Activated B cell treated with CpG ODN at 0.5 μM for 24 hours (primary cell): ENCODE results near the gene MKI67. TPM values are rescaled to one million over a fixed set of nuclear protein-coding genes. Genes with fewer than 3 reads are reported as not detected.
"Not testable (repeated sequence)": the region's sequence is repeated elsewhere in the genome, so short reads cannot be mapped to it uniquely, and the experiment has no call there.

Source experiments
- ATAC-seq: fragments of 200-7000 bp; cut with Tn5 transposase; one replicate; pipeline ENCODE4 v1.10.0; 2021; ENCODE audit warnings: low read depth, mild to moderate bottlenecking, moderate library complexity
- CTCF ChIA-PET: fragments of 350-600 bp; sonication (Branson Sonifier 250); formaldehyde crosslinking; loops from one replicate; lab custom pipeline; 2021; ENCODE audit warnings: antibody characterized with exemption; lab: Charles Lee
- POLR2A ChIA-PET: fragments of 350-600 bp; sonication (Branson Sonifier 250); formaldehyde crosslinking; loops from one replicate; lab custom pipeline; 2021; ENCODE audit warnings: antibody characterized with exemption; lab: Charles Lee
- DNase-seq: peaks from one replicate; pipeline ENCODE4 v3.0.0; 2022
- H3K27ac Mint-ChIP-seq: one replicate; pipeline ENCODE4 v1.8.0; 2020; ENCODE audit warnings: mixed read lengths
- H3K27me3 Mint-ChIP-seq: one replicate; pipeline ENCODE4 v1.8.0; 2021; ENCODE audit warnings: mixed read lengths
- H3K36me3 Mint-ChIP-seq: one replicate; pipeline ENCODE4 v1.8.0; 2021; ENCODE audit warnings: low read depth, mixed read lengths
- H3K4me1 Mint-ChIP-seq: one replicate; pipeline ENCODE4 v1.8.0; 2021; ENCODE audit warnings: mixed read lengths
- H3K4me3 Mint-ChIP-seq: one replicate; pipeline ENCODE4 v1.8.0; 2020; ENCODE audit warnings: mild to moderate bottlenecking, mixed read lengths
- H3K9me3 Mint-ChIP-seq: one replicate; pipeline ENCODE4 v1.8.0; 2020; ENCODE audit warnings: mixed read lengths
- CTCF ChIP-seq: fragments of 200-600 bp; IDR thresholded peaks from one replicate; pipeline ENCODE4 v1.8.0; 2022; ENCODE audit warnings: antibody characterized with exemption, mild to moderate bottlenecking
- intact Hi-C: fragments of 100-400 bp; cut with micrococcal nuclease; formaldehyde crosslinking; loops from one replicate; pipeline ENCODE4 v1.15.1; 2024
- total RNA-seq: library from RNA; stranded (reverse); gene quantifications from 2 replicates; pipeline ENCODE4 v1.2.3, GENCODE V29; 2022

Gene MKI67
- total RNA-seq, 1 donor from 2014 or later = 2.2 TPM

GRCh38 chr10:128140425-128140824, 14.2 kb upstream of the MKI67 start:
- no peak for TF ChIP-seq CTCF
- ATAC-seq = no peak
- ChIA-PET CTCF (no interaction called here), POLR2A (no interaction called here)
- no peaks in the 10 kb centered on the region for H3K9me3 Mint-ChIP-seq
- peaks cover 9% of the 10 kb centered on the region for H3K4me1 Mint-ChIP-seq
- no peak overlapping the region for H3K4me3 Mint-ChIP-seq
- DNase-seq = no peak
- no peaks in the 10 kb centered on the region for H3K36me3 Mint-ChIP-seq
- intact Hi-C loops = no loop called here
- H3K27ac Mint-ChIP-seq = no peak overlapping the region
- no peaks in the 10 kb centered on the region for H3K27me3 Mint-ChIP-seq

- H3K9me3 Mint-ChIP-seq, H3K4me3 Mint-ChIP-seq, H3K27ac Mint-ChIP-seq, H3K36me3 Mint-ChIP-seq, intact Hi-C loops, CTCF ChIA-PET, DNase-seq, H3K4me1 Mint-ChIP-seq, ATAC-seq, H3K27me3 Mint-ChIP-seq, POLR2A ChIA-PET: not testable (repeated sequence)
These were observed 12.2 kb upstream of the MKI67 start for GRCh38 chr10:128138429-128138828.

GRCh38 chr10:128137877-128138276, 11.7 kb upstream of the MKI67 start:
- no peak overlapping the region for H3K4me3 Mint-ChIP-seq
- CTCF ChIA-PET = interaction anchor here (1.0 kb wide), 1 partner anchor 12 kb away, joined by 5 read pairs; no protein-coding TSS in a partner anchor
- ATAC-seq = no peak
- intact Hi-C loops = no loop called here
- peaks cover 4% of the 10 kb centered on the region for H3K4me1 Mint-ChIP-seq
- DNase-seq = no peak
- no peak overlapping the region for H3K27ac Mint-ChIP-seq
- no peak for TF ChIP-seq CTCF
- no peaks in the 10 kb centered on the region for H3K36me3 Mint-ChIP-seq
- no peaks in the 10 kb centered on the region for H3K27me3 Mint-ChIP-seq
- POLR2A ChIA-PET = no interaction called here
- H3K9me3 Mint-ChIP-seq = no peaks in the 10 kb centered on the region

- POLR2A ChIA-PET = no interaction called here
- peaks cover 2% of the 10 kb centered on the region for H3K27me3 Mint-ChIP-seq
- H3K4me1 Mint-ChIP-seq = peaks cover 14% of the 10 kb centered on the region
- CTCF ChIA-PET = no interaction called here
- intact Hi-C loops = no loop called here
- ATAC-seq = no peak
- no peak for TF ChIP-seq CTCF
- H3K9me3 Mint-ChIP-seq = no peaks in the 10 kb centered on the region
- no peaks in the 10 kb centered on the region for H3K36me3 Mint-ChIP-seq
- no peak overlapping the region for H3K4me3 Mint-ChIP-seq
- no peak overlapping the region for H3K27ac Mint-ChIP-seq
- no peak for DNase-seq
These were observed 3.8 kb upstream of the MKI67 start for GRCh38 chr10:128130051-128130450.

GRCh38 chr10:128128582-128128981, 2.4 kb upstream of the MKI67 start:
- ChIA-PET CTCF (no interaction called here), POLR2A (no interaction called here)
- ATAC-seq = no peak
- no peaks in the 10 kb centered on the region for H3K36me3 Mint-ChIP-seq
- peaks cover 13% of the 10 kb centered on the region for H3K27me3 Mint-ChIP-seq
- H3K27ac Mint-ChIP-seq = no peak overlapping the region
- DNase-seq = no peak
- no peaks in the 10 kb centered on the region for H3K9me3 Mint-ChIP-seq
- intact Hi-C loops = loop anchor here (5.0 kb wide), 2 partner anchors 276 to 1339 kb away; partner anchors contain the start of gene MGMT
- TF ChIP-seq CTCF = no peak
- H3K4me3 Mint-ChIP-seq = no peak overlapping the region
- H3K4me1 Mint-ChIP-seq = peaks cover 18% of the 10 kb centered on the region

- no peak overlapping the region for H3K27ac Mint-ChIP-seq
- H3K4me3 Mint-ChIP-seq = peak overlapping the region; percentile 86
These were observed 743 bp downstream of the MKI67 start for GRCh38 chr10:128125416-128125943.

More at GRCh38 chr10:128125416-128125943, 743 bp downstream of the MKI67 start:
- H3K9me3 Mint-ChIP-seq = no peaks in the 10 kb centered on the region
- ATAC-seq (no peak), DNase-seq (no peak)
- H3K27me3 Mint-ChIP-seq = peaks cover 22% of the 10 kb centered on the region
- CTCF ChIA-PET = interaction anchor here (1.3 to 1.7 kb wide), 2 partner anchors 56 to 86 kb away, joined by 5 to 6 read pairs; no protein-coding TSS in a partner anchor
- intact Hi-C loops = loop anchor here (5.0 kb wide), 2 partner anchors 273 to 1342 kb away; partner anchors contain the start of gene MGMT
- no peaks in the 10 kb centered on the region for H3K36me3 Mint-ChIP-seq
- H3K4me1 Mint-ChIP-seq = peaks cover 18% of the 10 kb centered on the region
- TF ChIP-seq CTCF = no peak
- POLR2A ChIA-PET = interaction anchor here (3.4 kb wide), 1 partner anchor 21 kb away, joined by 10 read pairs; no protein-coding TSS in a partner anchor
